Stimulated activated CD4-positive, alpha-beta T cell treated with anti-CD3 and anti-CD28 coated beads, Interleukin-2, amount 100 ng/mL, for 48 hours (primary cell): ENCODE results near the gene ATG10.

Experiments used
- DNase-seq, 2 donors: peaks; one replicate each; pipeline ENCODE4 v3.0.0-alpha.2; 2020

The ATG10 gene

GRCh38 chr5:82285206-82285605, 313.4 kb downstream of the ATG10 start:
- no peak for DNase-seq

DNA sequence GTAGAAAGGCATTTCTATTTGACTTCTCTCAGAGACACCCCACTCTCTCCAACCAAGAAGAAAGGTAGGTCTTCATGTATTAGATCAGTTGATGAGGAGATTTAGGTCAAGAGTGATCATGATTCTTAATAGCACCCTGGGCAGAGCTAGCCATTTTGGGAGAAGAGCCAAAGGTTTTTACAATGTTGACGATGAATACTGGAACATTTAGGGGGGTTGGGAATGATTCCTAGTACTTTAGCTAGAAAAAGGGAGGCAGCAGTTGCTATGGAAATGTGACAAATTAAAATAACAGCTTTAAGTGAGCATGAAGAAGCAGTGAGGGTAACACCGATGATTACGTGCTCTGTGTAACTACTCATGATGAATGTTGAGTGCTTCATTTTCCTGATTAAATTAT, 315.8 kb downstream of the ATG10 start:
- DNase-seq: no peak

- DNase-seq: no peak
These were observed 318.2 kb downstream of the ATG10 start for GRCh38 chr5:82290005-82290404.

DNA sequence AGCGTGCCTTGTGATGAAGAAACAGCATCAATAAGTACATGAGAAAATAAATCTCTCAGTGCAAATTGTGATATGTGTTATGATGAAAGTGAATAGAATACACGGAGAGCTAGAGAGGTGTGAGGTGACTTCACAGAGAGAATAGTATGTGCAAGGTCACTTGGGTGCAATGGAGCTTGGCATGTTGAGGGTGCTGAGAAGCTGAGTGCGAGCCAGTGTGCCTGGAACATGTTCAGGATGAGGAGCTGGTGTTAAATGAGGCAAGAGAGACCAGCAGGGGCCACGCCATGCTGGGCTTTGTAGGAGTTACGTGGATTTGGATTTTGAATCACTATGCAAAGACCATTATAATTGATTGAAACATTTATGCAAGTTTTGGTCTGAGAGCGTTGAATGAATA, 319.1 kb downstream of the ATG10 start:
- no peak for DNase-seq

DNA sequence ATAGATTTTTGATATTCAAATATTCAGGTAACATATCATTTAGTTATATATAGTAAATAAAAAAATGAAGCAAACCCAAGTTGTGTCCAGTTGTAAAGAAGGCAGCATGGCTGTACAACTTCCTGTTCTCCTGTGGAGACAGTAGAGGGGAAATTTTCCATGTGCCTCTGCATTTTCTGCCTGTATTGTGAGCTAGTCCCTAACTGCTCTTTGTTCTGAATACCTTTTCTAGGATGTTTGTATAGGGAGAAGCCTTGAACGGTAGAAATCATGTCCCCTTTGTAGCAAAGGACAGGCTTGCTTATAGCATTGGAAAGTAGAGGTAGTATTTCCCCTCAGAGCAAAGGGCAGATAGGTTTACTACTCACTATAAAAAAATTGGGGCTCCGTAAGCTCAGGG, 319.6 kb downstream of the ATG10 start:
- DNase-seq: no peak

DNA sequence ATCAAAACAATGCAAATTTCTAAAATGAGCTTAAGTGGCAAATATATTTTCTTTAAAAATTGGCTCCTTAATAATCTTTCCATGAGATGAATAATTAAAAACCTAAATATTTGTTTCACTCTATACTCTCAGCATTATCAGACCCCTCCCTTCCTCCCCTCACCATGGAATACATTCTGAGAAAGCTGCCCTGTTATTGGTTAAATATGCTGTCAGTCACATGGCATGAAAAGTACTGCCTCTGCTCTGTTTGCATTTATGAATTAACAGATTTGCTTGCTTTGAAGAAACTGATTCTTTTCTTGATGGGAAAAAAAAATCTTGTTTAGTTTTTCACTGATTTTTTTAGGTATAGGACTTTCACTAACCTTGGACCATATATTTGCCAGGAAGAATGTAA, 323.3 kb downstream of the ATG10 start:
- DNase-seq: no peak

DNA sequence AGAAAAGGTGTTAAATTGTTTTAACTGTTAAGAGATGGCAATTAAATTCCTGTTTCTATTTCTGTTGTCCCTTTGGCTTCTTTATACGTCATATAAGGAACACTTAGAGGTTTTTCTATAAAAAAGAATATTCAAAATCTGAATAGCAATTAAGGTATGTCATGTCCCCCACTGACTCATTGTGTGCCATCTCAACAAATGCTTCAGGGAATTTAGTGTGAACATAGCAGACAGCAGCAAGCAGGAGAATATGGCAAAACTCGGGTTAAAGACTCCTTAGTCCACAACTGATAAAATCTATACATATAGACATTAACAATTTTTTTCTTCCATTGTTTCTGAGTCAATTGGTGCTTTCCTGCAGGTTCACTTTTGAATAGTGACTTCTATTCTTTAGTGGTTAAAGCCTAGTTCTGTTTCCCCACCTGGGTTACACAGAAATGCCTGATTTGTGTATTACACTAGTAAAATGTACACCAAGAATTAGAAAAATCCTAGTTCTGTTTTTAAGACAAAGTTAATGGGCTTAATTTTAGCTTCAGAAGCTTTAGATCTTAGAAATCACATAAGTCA, 324.2 kb downstream of the ATG10 start:
- DNase-seq: no peak

DNA sequence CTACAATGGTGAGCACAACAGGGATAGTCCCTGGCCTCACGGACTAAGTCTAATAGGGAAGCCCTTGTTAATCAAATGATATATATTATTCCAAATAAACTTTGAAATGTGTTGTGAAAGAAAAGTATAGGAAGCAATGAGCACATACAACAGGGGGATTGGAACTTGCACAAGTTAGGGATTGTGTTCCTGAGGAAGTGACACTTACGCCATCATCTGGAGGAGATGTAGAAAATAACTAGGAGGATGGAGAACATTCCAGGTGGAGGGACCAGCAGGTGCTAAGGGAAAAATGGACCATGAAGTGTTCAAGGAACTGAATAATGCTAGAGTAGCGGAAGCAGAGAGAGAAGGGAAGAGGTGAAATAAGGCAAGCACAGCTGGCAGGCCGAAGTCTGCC, 325.1 kb downstream of the ATG10 start:
- no peak for DNase-seq

GRCh38 chr5:82297711-82298110, 325.9 kb downstream of the ATG10 start:
- no peak for DNase-seq

DNA sequence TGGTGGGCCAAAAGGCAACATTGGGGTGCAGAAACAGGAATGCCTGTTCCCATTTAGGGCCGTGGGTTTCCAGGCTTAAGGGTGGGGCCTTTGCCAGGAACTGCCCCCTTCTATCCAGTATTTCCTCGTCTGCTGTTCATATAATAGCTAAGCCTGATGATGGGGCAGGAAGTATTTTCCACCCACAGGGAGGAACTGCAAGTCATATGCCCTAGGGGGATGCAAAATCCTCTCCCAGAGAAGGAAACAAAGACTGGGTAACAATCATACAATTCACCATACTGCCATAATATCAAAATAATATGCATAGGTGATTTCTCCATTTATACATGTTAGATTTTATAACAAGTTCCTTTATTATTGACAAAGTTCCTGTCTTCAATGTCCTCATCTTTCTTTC, 326.8 kb downstream of the ATG10 start:
- no peak for DNase-seq

DNA sequence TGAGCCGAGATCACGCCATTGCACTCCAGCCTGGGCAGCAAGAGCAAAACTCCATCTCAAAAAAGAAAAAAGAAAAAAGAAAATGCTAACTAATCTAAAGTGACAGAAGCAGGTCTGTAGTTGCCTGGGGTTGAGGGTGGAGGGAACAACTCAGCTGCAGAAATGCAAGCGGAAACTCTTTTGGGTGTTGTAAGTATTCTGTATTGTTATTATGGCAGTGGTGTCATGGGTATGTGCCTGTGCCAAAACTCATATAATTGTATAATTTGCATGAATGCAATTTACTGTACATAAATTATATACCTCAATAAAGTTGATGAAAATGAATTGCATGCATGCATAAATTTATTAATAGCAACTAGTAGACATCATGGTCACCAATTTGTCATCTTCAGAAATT, 329.4 kb downstream of the ATG10 start:
- no peak for DNase-seq
